PC-9 (cell line): Measurements from ENCODE around the gene TCEA2. TPM values are rescaled to one million over a fixed set of nuclear protein-coding genes. Genes with fewer than 3 reads are reported as not detected.

Experiments
- BruUV-seq: library from RNA; stranded (reverse); fragments of 400-500 nt; replicated peaks from 2 replicates; lab custom pipeline; 2021; lab: Mats Ljungman, UMichigan
- CTCF ChIA-PET: fragments of 300-600 bp; sonication (Branson Sonifier 250); formaldehyde crosslinking; loops from one replicate; lab custom pipeline; 2022; ENCODE audit warnings: antibody characterized with exemption; lab: Charles Lee
- POLR2A ChIA-PET: fragments of 300-600 bp; sonication (Branson Sonifier 250); formaldehyde crosslinking; loops from one replicate; lab custom pipeline; 2022; ENCODE audit warnings: antibody characterized with exemption; ENCODE audit not compliant: unreplicated experiment; lab: Charles Lee
- DNase-seq, 2 experiments: peaks; one replicate each; pipeline versions ENCODE4 v3.0.0 to v3.0.0-alpha.2; 2015 to 2022; ENCODE audit warnings: mixed read lengths in 1 of 2
- H2AFZ ChIP-seq: fragments of 200-600 bp; sonication (generic); 2 replicates; pipeline ENCODE4 v1.8.1; 2017; ENCODE audit warnings: antibody characterized with exemption
- H3F3A ChIP-seq: fragments of 200-600 bp; sonication (generic); 2 replicates; pipeline ENCODE4 v1.8.1; 2017; ENCODE audit warnings: antibody characterized with exemption, mild to moderate bottlenecking, low read depth; ENCODE audit not compliant: insufficient read depth
- H3K27ac ChIP-seq: fragments of 200-600 bp; sonication (generic); 2 replicates; pipeline ENCODE4 v1.6.1; 2016; ENCODE audit warnings: mixed run types
- H3K27me3 ChIP-seq: fragments of 200-600 bp; sonication (generic); 2 replicates; pipeline ENCODE4 v1.6.1; 2016; ENCODE audit warnings: low read depth, mixed run types; ENCODE audit not compliant: insufficient read depth
- H3K36me3 ChIP-seq: fragments of 200-600 bp; sonication (generic); 2 replicates; pipeline ENCODE4 v1.6.1; 2016; ENCODE audit warnings: low read depth, mixed run types
- H3K4me1 ChIP-seq: fragments of 200-600 bp; sonication (generic); replicated peaks from 2 replicates; pipeline ENCODE4 v1.6.1; 2016; ENCODE audit warnings: mixed run types; ENCODE audit not compliant: insufficient read depth
- H3K4me2 ChIP-seq: fragments of 200-600 bp; sonication (generic); 2 replicates; pipeline ENCODE4 v1.6.1; 2017; ENCODE audit warnings: mixed run types
- H3K4me3 ChIP-seq: fragments of 200-600 bp; sonication (generic); 2 replicates; pipeline ENCODE4 v1.6.1; 2016; ENCODE audit warnings: mixed run types
- H3K79me2 ChIP-seq: fragments of 200-600 bp; sonication (generic); 2 replicates; pipeline ENCODE4 v1.6.1; 2017; ENCODE audit warnings: low read depth, mixed run types
- H3K9me2 ChIP-seq: fragments of 200-600 bp; sonication (generic); 2 replicates; pipeline ENCODE4 v1.8.1; 2017; ENCODE audit warnings: mild to moderate bottlenecking; ENCODE audit not compliant: insufficient read depth
- H3K9me3 ChIP-seq: fragments of 200-600 bp; sonication (generic); 2 replicates; pipeline ENCODE4 v1.8.1; 2016; ENCODE audit warnings: low read depth; ENCODE audit not compliant: insufficient read depth
- H4K20me1 ChIP-seq: fragments of 200-600 bp; sonication (generic); 2 replicates; pipeline ENCODE4 v1.8.1; 2017; ENCODE audit not compliant: insufficient read depth
- CTCF ChIP-seq: fragments of 200-600 bp; sonication (generic); conservative IDR thresholded peaks from 2 replicates; pipeline ENCODE4 v1.6.1; 2017; ENCODE audit warnings: mixed run types, antibody characterized with exemption, mild to moderate bottlenecking, moderate library complexity
- EZH2 ChIP-seq: fragments of 200-600 bp; sonication (generic); IDR thresholded peaks from 2 replicates; pipeline ENCODE4 v1.8.0; 2017; ENCODE audit warnings: antibody characterized with exemption, low read depth
- intact Hi-C: fragments of 100-400 bp; cut with micrococcal nuclease; formaldehyde crosslinking; loops from one replicate; pipeline ENCODE4 v1.10.0; 2022; ENCODE audit not compliant: unreplicated experiment
- total RNA-seq: library from RNA; stranded (reverse); gene quantifications from 2 replicates; pipeline ENCODE4 v1.2.3, GENCODE V29; 2021

TCEA2 gene
- total RNA-seq, 1 experiment from 2014 or later, result 100 TPM

- ChIA-PET CTCF (no interaction called here), POLR2A (no interaction called here)
- no peak overlapping the region for H3K27ac ChIP-seq
- BruUV-seq, result TSS peak; percentile 56
- intact Hi-C loops, result no loop called here
- peaks cover 30% of the 10 kb centered on the region for H3K4me1 ChIP-seq
- H3K79me2 ChIP-seq, result no peaks in the 10 kb centered on the region
- no peak overlapping the region for H2AFZ ChIP-seq
- DNase-seq, result no peak
- H3K9me3 ChIP-seq, result no peaks in the 10 kb centered on the region
- no peak for TF ChIP-seq EZH2
- no peak for TF ChIP-seq CTCF
- H3K9me2 ChIP-seq, result no peaks in the 10 kb centered on the region
- no peaks in the 10 kb centered on the region for H3K36me3 ChIP-seq
- H3K4me3 ChIP-seq, result no peak overlapping the region
- no peak overlapping the region for H3K4me2 ChIP-seq
- H3F3A ChIP-seq, result peaks cover 25% of the 10 kb centered on the region
- peaks cover 20% of the 10 kb centered on the region; the same call in 1 of the 2 replicates for H3K27me3 ChIP-seq
- no peaks in the 10 kb centered on the region for H4K20me1 ChIP-seq
Observed at GRCh38 chr20:64042054-64042781, 20.8 kb upstream of the TCEA2 start.

GRCh38 chr20:64043768-64044167 lies 19.2 kb upstream of the TCEA2 start:
- POLR2A ChIA-PET, result no interaction called here
- H3K27ac ChIP-seq, result no peak overlapping the region
- intact Hi-C loops, result no loop called here

More at GRCh38 chr20:64043768-64044167, 19.2 kb upstream of the TCEA2 start:
- Histone ChIP-seq H2AFZ (no peak overlapping the region), H3F3A (peaks cover 25% of the 10 kb centered on the region), H3K4me3 (no peak overlapping the region), H3K4me2 (no peak overlapping the region), H3K36me3 (no peaks in the 10 kb centered on the region), H3K9me2 (no peaks in the 10 kb centered on the region), H3K9me3 (no peaks in the 10 kb centered on the region), H3K4me1 (peaks cover 27% of the 10 kb centered on the region), H4K20me1 (no peaks in the 10 kb centered on the region), H3K27me3 (peaks cover 20% of the 10 kb centered on the region; the same call in 1 of the 2 replicates), H3K79me2 (no peaks in the 10 kb centered on the region)
- TF ChIP-seq EZH2, result no peak
- TF ChIP-seq CTCF, result no peak
- no peak for DNase-seq
- no TSS peak for BruUV-seq
- CTCF ChIA-PET, result no interaction called here
